GM18520 (cell line): Measurements from ENCODE around the gene NTM.

Experiments used
- ATAC-seq: cut with Tn5 transposase; IDR thresholded peaks from one replicate; pipeline ENCODE4 v1.9.1; 2021; ENCODE audit not compliant: unreplicated experiment

The NTM gene

DNA sequence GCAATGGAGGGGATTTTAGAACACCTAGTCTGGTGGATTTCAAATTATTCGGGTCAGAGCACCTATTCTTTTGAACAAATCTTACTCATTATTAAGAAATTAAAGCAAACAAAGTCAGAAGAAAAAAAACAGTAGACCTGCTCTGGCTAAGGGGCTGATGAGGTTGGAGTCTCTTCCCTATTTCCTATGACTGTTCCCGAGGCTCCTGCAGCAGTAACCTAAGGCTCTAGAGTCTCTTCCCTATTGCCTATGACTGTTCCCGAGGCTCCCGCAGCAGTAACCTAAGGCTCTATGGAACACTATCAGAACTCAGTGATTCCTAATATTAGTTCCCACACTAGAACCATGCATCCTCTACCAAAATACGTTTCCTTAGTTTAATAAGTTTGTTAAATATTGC lies 607.9 kb downstream of the NTM start:
- ATAC-seq = no peak

DNA sequence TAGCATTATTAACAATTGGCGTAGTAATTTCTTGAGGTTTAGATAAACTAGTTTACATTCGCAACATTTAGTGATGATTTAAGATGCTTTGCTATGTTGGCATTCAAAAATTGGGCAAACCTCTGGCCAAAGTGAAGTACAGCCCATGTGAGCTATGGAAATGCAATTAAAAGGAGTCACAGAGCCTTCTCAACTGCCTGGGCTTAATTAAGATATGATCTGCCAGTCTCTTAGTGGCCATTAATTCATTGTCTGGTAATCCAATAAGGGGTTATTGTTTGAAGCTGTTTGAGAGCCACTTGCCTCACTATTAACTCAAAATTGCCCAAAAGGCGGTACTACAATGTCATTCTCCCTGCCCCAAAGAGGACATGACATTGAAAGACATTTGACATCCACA lies 608.9 kb downstream of the NTM start:
- ATAC-seq = no peak

DNA sequence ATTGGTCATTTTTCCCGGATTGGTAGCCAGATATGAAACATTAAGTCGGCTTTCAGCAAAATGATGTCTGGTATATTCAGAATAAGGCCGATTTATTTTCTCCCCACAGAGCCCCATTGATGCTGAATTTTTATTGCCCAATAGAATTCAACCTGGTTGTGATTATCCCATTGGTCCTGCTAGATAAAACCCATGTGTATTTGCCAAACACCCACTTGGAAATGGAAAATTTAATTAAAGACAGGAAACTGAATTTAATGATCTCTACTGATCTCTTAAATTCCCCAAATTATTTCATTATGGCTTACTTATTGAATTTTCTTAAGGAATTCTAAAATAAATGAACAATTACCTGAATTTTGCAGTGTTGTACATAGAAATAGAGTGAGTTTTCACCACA lies 609.8 kb downstream of the NTM start:
- ATAC-seq = no peak

DNA sequence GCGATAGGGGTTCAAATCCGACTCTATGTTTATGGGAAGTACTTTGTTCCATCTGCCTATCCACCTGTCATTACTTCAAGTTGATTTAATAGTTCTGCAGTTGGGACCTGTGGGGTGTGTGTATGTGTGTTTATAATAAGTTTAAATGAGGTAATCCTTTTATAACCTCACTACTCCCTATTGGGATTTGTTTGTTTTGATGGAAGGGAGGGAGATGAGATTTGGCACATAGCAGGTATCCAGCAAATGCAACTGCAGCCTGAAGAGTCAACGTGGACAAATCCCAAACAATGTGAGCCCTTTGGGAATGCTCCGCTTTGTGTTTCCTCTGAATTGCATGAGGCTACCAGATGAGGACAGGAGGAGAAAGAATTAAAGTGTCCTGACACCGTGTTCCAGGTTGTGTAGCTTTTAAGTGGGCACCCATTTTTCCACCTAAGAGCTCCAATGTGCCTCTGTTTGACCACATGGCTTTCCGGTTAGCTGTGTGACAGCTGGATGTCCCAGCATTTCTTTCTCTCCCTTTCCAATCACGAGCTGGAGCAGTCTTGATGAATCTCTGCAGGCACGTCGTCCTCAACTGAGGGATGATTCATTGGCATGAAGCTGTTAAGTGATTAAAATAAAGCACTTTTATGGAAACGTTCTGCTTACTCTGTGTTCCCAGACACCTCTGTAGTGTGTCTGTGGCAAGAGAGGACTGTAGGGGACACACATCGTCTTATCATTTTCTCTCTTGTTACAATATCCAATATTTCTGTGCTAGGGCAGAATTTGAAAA lies 610.7 kb downstream of the NTM start:
- ATAC-seq = no peak

DNA sequence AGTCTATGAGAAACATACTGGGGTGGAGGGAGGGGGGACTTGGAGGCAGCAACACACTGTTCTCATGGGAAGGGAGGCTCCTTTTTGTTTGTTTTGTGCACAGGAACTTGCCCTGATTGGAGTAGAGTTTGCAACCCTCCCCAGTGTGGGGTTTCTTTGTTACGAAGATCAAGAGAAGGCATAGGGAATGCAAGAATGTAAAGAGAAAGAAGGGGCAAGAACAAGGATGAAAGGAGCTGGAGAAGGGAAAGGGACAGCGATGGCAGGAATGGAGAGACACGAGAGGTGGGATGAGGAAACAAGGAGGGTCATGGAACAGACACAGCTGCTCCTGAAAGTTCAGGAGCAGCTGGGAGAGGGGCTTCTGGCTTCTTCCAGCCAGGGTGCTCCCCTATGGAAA lies 611.7 kb downstream of the NTM start:
- ATAC-seq = no peak

DNA sequence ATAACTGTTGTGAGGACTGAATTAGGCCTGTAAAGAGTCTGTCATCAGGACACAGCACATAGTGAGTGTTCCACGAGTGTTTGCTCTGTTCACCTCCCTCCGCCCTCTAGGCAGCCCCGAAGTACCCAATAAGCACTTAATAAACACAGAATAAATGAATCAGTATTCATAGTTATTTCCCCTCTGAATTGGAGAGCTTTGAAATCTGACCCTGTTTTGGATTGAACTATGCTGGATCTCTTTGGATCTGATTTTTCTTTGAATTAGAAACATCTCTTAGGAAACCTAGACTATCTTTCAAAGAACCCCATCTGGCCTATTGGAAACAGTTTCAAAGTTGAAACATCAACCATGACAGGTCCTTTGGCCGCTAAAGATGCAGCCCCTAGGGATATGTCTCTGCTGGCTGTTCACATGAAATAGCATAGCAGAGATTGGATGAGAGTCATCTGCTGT lies 615.5 kb downstream of the NTM start:
- ATAC-seq = no peak

DNA sequence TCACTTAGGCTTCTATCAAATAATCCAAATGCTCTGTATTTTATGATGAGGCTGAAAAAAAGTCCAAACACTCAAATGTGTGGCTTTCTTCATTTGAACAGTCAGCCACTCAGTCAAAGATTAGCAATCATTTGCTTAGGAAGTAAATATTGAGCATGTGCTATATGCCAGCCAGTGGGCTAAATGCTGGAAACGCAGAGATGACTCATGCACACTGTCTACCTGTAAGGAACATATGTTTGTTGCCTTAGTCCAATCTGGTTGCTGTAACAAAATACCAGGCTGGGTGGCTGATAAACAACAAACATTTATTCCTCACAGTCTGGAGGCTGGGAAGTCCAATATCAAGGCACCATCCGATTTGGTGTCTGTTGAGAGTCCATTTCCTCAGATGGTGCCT lies 617.3 kb downstream of the NTM start:
- ATAC-seq = no peak

DNA sequence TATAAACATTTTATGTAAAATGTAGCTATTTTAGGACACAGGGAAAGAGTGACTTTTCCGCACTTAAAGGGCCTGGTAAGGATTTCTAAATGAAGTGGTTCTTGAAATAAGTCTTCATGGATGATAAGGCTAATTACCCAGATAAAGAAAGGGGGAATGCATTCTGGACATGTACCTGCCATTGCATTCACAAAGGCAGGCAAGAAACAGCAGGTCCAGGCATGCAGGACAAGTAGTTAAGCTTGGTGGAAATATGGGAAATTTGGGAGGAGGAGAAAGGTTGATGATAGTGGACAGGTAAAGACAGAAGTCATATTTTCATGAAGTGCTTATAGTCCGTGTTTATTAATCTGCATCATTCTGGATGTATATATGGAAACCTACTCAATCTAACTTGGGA lies 621.2 kb downstream of the NTM start:
- ATAC-seq = no peak

DNA sequence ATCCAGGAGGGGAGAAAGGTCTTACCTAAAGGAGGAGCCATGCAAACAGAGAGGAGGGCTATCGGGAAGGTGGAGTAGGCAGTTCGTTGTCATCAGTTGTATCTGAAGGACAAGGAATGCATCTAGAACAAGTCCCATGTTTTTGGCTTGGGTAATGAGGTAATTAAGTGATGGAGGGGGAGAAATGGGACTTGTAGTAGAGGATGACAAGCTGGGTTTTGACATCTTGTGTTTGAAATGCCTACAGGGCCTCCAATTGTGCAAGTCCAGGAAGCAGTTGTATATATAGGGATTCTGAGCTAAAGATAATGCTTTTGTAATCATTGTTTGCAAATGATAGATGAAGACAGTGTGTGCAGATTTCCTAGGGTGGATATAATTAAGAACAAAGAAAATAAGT lies 622.8 kb downstream of the NTM start:
- no peak for ATAC-seq

DNA sequence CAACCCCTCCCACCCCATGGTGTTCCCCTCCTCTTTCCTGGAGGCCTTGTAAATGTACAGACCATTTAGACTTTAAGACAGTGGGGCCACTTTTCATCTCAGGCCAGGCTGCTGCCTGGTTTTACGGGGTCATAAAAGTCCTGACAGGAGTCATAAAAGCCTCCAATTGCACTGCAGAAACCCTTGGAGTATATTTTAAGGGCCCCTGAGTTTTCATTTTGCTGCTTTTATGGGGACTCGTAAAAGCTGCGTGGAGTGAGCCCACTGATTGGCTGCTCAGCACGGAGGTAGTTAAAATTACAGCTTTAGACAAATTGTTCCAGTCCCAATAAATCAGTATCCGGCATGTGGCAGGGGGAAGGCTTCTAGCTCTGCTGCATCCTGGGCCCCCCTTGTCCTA lies 627.6 kb downstream of the NTM start:
- ATAC-seq = no peak

DNA sequence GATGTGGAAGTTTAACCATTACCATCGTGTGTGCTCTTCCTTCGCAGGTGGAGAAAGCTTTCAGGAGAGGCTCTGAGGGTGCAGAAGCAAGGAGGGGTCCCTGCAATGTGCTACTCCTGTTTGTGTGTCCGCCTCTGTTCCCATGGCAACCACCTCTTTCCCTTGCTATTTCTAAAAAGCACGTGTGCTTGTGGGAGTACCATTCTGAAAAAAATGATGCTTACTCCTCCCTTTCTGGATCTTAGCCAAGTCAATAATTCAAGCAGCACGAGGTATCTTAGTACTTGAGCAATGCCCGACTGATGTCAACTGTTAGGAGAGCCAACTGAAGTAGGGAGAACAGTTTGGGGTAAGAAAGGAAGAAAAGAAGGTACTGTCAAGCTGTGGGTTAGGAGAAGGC lies 628.7 kb downstream of the NTM start:
- ATAC-seq = no peak

DNA sequence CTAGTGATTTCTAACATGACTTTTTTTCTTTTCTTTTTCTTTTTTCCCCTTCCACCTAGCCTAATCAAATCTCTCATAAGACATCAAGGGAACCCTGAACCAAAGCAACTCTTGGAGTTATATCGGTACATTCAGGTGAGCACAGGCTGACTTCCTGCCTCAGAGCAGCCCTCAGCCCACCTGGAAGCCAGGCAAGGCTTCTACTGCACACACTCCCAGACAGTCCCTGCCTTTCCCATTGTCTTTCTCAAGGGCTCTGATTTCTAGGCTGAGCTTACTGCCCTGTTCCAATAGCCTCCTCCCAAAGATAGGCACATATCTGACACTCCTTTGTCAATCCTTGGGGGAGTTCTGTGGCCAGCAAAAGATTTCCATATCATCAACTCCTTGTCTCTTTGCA lies 629.5 kb downstream of the NTM start:
- ATAC-seq = no peak

DNA sequence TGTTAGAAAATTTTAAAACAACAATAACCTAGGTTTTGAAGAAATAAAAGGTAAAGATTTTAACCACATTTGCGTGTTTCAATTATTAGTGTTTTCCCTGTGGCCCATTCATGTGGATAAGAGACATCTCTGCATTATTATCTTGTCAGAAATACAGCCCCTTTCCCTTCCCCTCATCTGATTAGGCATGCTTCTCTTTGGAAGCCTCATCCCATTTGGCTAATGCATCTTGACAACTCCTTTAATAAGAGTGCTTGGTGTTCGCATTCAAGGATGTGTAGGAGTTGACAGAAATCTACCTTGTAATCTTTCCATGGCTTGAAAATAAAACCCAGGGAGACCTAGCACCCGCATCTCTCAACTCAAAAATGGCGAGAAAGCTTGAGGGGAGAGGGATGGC lies 635.5 kb downstream of the NTM start:
- ATAC-seq = no peak

DNA sequence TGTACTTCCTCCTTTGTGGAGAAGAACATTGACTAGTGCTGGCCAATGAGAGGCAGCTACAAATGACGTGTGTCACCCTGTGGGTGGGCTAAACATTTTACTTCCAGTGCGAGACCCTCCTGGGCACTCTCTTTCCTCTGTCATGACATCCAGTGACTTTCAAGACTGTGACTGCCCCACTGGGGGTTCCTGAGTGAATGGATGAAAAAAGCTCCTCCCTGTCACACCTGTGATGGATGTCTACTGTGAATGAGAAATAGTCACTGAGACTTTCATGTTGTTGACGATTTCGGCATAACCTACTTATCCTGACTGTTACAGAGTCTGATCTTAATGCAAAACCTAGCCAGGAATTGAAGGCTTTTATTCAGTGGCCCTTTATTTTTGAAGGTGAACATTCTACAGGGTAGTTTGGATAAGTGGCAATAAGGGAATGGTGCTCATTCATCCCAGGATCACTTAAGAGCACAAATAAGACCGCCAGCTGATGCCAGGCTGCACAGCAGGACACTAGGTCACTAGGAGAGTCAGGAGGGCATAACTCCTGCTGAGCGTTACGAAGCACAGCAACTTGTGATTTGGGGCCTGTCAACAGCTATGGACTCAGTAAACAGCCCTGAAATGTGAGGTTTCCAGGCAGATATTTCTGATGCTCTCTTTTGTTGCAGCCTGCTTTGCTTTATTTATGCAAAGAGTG lies 636.6 kb downstream of the NTM start:
- ATAC-seq = no peak

DNA sequence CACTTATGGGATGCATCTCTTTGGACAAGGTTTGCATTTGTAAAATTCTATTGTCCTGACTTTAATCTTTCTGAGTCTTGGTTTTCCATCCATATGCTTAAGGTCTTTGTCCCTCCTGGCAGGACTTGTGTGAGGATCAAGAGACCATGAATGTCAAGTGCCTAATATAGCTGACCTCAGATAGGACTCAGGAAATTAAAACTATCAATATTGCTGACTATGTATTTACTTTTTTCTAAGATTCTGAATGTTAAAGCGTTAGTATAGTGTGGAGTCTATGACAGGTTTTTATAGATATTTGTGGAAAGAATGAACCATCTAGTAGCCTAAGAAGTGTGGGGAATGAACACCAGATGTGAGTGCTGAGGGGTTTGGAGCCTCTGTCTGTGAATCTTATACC lies 637.8 kb downstream of the NTM start:
- no peak for ATAC-seq

DNA sequence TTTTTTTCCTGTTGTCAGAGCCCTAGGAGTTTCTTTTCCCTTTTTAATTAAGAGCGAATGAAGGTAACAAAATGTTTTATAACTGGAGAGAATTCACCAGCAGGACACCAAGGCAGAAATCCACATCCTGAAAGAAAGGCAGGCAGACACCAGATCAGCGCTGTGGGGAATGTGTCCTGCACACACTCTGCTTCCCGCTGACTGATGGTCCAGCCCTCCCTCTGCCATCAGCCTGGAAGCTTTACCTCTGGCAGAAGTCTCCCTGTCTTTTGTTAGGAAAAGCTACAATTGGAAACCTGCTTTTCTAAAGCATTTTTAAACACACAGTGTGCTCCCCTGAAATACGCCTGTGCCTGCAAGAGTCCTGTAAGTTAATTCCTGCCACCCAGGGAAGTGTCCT lies 638.5 kb downstream of the NTM start:
- ATAC-seq = no peak

DNA sequence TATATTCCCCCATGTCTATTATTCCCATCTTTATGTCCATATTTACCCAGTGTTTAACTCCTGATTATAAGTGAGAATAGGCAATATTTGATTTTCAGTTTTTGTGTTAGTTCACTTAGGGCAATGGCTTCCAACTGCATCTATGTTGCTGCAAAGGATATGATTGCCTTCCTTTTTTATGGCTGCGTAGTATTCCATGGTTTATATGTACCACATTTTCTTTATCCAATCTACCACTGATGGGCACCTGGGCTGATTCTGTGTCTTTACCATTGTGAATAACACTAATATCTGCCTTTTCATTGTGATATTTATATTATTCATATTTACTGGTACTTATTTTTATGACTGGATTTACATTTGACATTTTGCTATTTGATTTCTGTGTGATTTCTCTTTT lies 649.6 kb downstream of the NTM start:
- ATAC-seq = no peak

DNA sequence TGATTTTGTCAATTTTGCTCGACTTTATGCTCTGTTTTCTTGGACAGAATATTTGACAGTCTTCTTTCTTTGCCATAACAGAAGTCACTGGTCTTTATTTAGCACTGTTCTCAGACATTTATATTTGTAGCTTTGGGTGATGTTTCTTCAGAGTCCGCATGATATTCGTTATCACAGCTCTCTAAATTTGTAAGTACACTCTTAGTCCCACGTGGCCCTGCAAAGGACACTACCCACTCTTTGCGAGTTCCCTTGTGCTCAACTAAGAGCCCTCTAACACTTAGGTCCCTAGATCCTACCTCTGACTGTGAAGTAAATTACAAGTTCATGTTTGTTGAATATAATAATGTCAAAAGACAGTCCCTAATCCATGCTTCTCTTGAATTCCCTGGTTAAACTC lies 651.9 kb downstream of the NTM start:
- ATAC-seq = no peak

DNA sequence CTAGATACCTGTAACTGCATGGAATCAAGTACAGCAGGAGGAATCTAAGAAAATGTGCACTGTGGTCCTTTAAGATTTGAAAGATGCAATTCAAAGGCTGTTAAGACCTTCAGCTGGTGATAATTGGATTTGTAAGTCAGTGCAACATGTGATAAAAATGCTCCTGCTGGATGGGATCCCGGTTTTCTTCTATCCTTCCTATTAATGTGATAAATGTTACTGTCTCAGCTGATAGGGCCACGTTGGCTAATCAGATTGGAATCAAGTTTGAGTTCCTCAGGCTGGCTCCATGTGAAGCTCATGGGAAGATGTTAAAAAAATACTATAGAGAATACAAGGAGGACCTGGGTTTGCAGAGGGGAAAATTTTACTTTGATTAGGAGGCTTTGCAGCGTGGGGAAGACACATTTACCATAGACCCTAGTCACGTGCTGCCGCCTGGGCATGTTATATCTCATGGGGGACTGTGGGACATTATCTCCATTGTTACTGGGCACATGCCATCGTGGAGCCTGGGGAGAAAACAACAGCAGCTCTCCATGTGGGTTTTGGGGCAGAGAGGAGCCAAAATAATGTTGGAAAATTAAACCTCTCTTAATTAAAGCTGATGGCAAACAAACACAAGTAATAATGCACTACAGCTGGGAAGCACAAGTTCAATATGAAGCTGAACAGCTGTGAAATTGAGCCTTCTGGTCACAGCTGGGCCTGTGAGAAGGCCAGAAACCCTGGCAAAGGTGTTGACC lies 652.5 kb downstream of the NTM start:
- no peak for ATAC-seq

DNA sequence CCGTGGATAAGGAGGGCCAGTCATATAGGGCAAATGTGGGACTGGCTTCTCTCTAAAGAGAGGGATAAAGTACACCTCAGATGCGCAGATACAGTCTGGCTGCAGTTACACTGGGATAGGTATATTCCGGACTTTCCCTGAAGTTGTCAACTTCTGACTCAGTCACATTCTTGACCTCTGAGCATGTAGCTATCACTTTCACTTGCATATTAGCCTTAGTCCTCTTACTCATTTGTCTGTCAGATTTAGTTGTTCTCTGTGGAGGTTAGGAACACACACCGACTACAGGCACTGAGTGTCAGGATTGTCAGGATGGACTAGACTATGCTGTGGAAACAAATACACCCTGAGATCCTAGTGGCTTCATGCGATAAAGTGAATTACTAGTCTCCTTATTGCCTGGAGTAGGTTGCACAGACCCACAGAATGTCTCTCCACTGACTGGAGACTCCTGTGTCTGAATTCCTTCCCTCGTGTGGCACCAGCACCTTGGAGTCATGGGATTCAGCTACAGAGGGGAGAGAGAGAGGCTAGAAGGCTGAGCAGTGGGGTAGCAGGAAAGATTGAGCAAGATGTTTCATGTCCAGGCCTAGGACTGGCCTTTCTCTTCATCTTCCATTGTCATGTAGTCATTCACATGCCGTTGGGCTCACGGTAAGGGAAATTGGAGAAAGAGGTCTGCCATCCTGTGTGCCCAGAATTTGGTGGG lies 654.3 kb downstream of the NTM start:
- ATAC-seq = peak; percentile 95

DNA sequence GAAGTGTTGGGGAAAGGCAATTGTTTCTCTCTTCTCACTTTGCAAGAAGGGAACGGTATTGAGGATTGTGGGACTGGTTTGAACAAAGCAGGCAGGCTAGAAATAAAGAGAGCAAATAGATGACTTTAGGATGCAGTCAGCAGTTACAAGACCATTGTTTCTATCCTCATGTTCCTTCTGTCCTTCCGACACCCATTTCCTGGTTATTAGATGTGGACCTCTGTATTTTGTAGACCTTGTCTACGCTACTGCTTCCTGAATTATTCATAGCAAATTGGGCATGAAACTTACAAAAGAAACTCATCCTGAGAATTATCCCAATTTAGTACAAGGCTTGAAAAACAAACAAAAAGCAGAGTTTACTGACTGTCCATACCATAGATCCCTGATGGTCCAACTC lies 656.3 kb downstream of the NTM start:
- no peak for ATAC-seq
